Activated gamma-delta T cell (primary cell): ENCODE measurements around the gene LPCAT2.

Experiments used
- DNase-seq: peaks from one replicate; lab custom pipeline; 2025; lab: John Stamatoyannopoulos, UW

LPCAT2 gene

GRCh38 chr16:55555436-55555835 is 46.6 kb downstream of the LPCAT2 start:
- DNase-seq: no peak

- DNase-seq: no peak
These were observed 48.3 kb downstream of the LPCAT2 start for GRCh38 chr16:55557186-55557585.

DNA sequence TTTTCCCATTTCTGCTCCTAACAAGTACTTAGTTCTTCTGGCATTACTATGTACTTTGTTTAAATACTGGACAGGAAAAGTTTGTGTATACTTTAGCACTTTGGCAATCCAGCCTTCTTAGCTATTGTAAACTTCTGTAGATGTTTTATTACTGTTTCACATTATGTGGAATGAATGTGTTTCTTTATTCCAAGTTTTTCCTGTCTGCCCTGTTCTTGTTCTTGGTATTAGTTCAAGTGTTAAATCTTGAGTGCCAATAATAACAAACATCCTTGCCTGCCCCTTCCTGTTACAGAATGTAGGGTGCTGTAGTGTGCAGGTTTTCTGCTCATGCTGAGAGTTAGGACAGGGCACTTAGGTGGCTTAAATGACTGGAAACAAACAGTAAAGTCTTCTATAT is 50.4 kb downstream of the LPCAT2 start:
- DNase-seq: no peak

GRCh38 chr16:55559933-55560516 is 51.2 kb downstream of the LPCAT2 start:
- DNase-seq: no peak

GRCh38 chr16:55561319-55561848 is 52.5 kb downstream of the LPCAT2 start:
- no peak for DNase-seq

DNA sequence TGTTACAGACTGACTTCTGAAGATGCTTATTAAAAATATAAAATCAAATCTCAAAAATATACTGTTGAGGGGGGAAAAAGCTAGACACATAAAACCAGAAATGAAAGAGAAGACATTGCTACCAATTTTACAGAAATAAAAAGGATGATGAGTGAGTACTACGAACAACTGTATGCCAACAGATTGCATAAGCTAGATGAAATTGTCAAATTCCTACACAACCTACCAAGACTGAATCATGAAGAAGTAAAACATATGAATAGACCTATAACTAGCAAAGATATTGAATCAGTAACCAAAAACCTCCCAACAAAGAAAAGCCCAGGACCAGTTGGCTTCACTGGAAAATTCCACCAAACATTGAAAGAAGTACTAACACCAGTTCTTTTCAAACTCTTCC is 54.1 kb downstream of the LPCAT2 start:
- DNase-seq: no peak

GRCh38 chr16:55563797-55564196 is 54.9 kb downstream of the LPCAT2 start:
- DNase-seq: no peak

DNA sequence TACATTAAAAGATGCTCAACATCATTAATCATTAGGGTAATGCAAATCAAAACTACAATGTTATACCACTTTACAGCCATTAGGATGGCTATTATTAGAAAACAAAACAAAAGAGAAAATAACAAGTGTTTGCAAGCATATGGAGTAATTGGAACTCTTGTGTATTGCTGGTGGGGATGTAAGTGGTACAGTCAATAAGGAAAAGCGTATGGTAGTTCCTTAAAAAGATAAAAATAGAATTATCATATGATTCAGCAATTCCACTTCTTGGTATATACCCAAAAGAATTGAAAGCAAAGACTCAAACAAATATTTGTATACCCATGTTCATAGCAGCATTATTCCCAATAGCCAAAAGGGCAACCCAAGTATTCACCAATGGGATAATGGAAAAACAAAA is 56.2 kb downstream of the LPCAT2 start:
- DNase-seq: no peak

- no peak for DNase-seq
These were observed 57.7 kb downstream of the LPCAT2 start, which contains the start of gene CAPNS2 for GRCh38 chr16:55566432-55567175. CAPNS2 (plus strand) TSS chr16:55566684; CDS start chr16:55566757, 73 bp downstream.

GRCh38 chr16:55567382-55567781 is 58.5 kb downstream of the LPCAT2 start:
- no peak for DNase-seq

DNA sequence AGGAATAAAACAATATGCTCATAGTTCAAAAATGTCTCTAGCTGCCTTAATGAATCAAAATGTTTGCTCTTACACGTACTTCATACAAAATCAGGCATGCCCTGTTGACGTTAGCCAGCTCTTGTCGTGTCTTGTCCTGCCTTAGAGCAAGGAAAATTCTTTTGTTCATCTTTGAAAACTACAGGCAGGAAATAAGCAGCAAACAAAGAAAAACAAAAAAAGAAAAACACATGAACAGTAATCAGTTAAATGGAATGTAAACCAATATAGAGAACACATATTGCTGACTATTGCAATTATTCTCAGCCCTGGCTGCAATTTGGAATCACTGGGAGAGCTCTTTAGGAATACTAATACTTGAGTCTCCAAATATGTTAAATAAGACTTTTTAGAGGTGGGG is 59.3 kb downstream of the LPCAT2 start:
- DNase-seq: no peak

- no peak for DNase-seq
These were observed 60.2 kb downstream of the LPCAT2 start for GRCh38 chr16:55569025-55569424.

- DNase-seq: no peak
These were observed 61.3 kb downstream of the LPCAT2 start for GRCh38 chr16:55570159-55570558.

DNA sequence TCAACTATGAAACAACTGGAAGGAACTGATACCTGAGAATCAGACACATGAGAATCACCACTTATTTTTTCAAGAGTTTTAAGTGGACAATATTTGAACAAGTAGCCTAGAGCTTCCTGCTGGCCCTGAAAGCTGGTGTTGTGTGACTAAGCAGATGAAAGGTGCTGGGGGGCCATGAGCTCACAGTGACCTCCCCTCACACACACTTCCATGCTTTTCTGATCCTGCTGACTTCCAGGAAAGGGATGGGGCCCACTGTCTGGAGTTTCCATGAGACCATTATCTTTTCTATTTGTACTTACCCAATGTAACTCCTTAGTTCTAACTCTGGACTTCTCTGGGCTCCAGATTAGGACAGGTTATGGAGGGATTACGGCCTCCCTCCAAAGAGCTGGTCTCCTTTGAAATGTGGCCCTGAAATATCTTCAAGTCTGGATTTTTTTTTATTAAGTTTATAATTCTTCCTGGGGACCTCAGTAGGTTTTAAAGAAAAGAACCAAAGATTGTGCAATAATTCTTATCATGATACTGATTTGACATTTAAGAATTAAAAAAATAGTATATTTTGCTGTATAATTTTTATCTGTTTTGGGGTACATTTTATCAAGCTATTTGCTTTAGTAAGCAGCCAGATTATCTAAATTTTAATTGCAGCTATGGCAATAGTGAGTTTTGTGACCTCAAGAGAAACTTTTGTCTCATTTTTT is 62.5 kb downstream of the LPCAT2 start:
- no peak for DNase-seq

- DNase-seq: no peak
These were observed 63.6 kb downstream of the LPCAT2 start for GRCh38 chr16:55572439-55572838.

DNA sequence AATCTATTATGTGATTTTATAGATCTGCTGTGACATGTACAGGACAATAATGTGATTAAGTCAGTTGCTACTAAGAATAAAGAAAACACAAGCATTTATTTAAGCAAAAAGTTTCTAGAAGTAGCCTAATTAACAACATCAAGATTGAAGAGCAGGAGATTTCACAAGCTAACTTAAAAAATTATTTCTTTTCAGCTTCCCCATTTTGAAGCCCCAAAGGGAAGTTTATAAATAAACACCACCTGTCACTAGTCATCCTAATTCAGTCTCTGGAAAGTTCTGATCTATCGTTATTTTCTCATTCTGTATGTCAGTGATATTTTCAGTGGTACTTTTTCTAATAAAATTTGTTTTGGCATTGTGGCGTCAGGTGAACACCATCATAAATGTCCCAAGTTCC is 65.9 kb downstream of the LPCAT2 start:
- DNase-seq: no peak

DNA sequence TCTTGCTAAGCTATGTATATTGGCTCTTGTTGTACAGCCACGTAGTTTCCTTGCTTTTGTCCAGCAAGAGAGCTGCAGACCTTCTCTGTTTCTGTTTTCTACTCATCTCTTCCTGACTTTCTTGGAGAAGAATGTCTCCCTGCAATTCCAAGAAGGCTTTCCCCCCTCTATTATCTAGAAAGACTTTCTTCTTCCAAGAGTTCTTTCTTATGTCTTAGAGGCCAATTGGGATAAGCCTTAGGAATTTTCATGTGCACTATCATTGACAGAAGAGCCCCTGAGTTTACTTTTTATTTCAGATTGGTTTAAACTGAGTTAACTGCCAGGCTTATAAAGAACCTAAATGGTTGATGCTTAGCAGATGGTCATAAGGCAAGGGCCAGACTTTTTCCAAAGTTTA is 66.6 kb downstream of the LPCAT2 start:
- DNase-seq: no peak

DNA sequence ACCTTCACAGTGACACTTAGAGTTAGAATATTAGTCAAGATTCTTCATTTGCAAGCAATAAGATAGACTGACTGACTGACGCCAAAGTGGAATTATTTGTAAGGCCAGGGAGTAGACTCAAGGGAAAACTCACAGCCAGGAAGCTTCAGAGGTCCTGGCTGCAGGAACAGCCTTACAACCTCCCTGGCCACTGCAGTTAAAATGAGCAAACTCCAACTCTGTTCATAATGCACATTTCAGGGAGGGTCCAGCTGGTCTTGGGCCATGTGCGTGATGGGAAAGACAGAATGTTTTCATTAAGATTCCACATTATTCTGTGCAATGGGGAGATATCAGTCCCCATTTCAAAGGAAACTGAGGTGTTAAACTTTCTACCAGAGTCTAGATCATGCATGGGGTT is 67.5 kb downstream of the LPCAT2 start:
- no peak for DNase-seq

DNA sequence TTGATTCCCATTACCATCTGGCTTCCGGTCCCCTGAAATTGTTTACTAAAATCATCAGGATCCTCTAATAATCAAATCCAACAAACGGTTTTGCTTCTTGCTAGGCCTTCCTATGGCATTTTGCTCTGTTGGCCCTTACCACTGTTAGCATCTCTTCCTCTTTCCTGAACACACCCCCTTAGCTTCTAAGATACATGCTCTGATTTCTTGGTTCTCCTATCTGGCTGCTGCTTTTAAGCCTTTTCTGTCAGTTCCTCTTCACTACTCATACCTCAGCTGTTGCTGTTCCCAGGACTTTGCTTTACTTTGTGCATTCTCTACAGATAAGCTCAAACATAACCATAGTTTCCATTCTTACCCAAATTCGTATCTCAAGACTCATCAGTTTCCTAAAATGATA is 69.0 kb downstream of the LPCAT2 start:
- no peak for DNase-seq

DNA sequence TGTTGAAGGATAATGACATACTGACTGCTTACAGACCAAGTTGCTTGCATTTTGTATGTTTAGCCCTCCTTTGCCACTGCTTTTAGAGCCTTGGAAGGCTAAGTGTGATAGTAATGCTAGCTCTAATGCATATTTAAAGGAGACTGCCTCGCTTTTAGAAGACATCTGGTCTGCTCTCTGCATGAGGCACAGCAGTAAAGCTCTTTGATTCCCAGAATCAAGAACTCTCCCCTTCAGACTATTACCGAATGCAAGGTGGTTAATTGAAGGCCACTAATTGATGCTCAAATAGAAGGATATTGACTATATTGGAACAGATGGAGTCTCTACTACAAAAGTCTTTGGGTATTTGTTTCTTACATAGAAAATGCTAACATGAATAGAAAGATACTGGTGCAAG is 76.8 kb downstream of the LPCAT2 start:
- no peak for DNase-seq

DNA sequence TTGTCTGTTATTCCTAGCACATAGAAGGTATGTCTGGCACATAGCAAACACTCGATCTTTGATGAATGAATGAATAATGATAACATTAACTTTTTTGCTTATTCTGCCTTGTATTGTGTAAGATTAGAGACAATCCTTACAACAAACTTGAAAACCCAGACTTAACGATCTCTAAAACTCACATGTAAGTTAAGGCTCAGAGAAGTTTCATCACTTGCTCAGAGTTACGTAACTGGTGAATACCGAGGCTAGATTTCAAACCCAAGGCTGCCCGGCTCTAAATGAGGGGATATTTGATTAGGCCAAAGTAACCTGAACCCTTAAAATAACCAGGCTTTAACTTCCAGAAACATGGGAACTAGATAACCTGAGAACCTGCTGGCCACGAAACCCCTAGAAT is 79.9 kb downstream of the LPCAT2 start:
- DNase-seq: no peak

DNA sequence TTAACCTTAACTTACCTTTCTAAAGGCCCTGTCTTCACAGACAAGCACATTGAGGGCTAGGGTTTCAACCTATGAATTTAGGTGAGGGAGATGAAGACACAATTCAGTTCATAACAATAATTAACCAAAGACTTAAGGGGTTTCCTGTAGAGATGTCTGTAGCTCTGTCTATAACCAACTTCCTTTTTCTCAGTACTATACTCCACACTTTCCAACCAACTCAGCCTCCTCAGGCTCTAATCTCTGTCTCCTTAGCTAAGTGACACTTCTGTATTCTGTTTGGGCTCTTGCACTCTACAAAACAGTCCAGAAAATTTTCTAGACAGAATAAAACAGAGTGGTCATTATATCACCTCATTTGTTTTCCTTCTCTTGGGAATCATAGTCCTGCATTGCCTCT is 83.4 kb downstream of the LPCAT2 start:
- DNase-seq: no peak

DNA sequence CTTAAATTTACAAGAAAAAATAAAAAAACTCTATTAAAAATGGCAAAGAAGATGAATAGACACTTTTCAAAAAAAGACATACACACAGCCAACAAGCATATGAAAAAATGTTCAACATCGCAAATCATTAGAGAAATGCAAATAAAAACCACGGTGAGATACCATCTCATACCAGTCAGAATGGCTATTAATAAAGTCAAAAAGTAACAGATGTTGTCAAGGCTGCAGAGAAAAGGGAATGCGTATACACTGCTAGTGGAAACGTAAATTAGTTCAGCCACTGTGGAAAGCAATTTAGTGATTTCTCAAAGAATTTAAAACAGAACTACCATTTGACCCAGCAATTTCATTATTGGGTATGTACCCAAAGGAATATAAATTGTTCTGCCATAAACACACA is 89.1 kb downstream of the LPCAT2 start:
- DNase-seq: no peak
